ENCODE results near the gene AQP10. TPM values are rescaled to one million over a fixed set of nuclear protein-coding genes. Genes with fewer than 3 reads are reported as not detected.
A peak's percentile ranks its signal among the peaks of the same experiment; 100 is the strongest.
"Not testable (repeated sequence)": the region's sequence is repeated elsewhere in the genome, so short reads cannot be mapped to it uniquely, and the experiment has no call there.

Gene AQP10
- total RNA-seq, 4 donors from 2014 or later, result not detected

DNA sequence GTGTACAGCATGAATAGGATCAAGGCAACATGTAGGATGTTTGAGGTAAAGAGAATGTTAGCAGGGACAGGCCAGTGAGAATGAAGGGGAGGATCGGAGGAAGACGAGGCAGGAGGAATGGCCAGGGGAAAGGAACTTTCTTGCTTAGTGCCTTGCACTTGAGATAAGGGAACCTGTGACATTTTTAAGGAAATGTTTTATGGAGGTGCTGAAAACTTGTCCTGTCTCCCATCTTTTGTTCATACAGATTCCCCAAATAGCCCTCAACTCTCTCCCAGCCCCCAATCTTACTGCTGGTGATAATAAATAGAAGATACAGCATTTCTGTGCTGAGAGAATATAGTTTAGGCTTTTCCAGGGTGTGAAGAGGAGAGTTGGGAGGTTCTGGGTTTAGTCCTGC, 18.0 kb downstream of the AQP10 start:
- in situ Hi-C loops (cut with MboI; ENCODE audit: low sequenced_read_pairs in 4 of 4), result no loop called here
- H3K9me3 ChIP-seq, result no peaks in the 10 kb centered on the region
- DNase-seq (no peak), ATAC-seq (no peak)
- no peaks in the 10 kb centered on the region for H3K36me3 ChIP-seq
- intact Hi-C loops (cut with DNase I; ENCODE audit: low total_unique reads), result no loop called here
- H3K27me3 ChIP-seq, result no peaks in the 10 kb centered on the region
- TF ChIP-seq POLR2A (IDR thresholded peaks at IDR 0.05), result no peak
- TF ChIP-seq, protein P1, sequence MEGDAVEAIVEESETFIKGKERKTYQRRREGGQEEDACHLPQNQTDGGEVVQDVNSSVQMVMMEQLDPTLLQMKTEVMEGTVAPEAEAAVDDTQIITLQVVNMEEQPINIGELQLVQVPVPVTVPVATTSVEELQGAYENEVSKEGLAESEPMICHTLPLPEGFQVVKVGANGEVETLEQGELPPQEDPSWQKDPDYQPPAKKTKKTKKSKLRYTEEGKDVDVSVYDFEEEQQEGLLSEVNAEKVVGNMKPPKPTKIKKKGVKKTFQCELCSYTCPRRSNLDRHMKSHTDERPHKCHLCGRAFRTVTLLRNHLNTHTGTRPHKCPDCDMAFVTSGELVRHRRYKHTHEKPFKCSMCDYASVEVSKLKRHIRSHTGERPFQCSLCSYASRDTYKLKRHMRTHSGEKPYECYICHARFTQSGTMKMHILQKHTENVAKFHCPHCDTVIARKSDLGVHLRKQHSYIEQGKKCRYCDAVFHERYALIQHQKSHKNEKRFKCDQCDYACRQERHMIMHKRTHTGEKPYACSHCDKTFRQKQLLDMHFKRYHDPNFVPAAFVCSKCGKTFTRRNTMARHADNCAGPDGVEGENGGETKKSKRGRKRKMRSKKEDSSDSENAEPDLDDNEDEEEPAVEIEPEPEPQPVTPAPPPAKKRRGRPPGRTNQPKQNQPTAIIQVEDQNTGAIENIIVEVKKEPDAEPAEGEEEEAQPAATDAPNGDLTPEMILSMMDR (IDR thresholded peaks at IDR 0.05 in 4 of 5, conservative IDR thresholded peaks at IDR 0.05 in 1 of 5), result no peak
- H3K27ac ChIP-seq, result no peak overlapping the region
- H3K4me3 ChIP-seq, result no peak overlapping the region
- H3K4me1 ChIP-seq, result peaks cover 0 to 6% of the 10 kb centered on the region in 2 donors

DNA sequence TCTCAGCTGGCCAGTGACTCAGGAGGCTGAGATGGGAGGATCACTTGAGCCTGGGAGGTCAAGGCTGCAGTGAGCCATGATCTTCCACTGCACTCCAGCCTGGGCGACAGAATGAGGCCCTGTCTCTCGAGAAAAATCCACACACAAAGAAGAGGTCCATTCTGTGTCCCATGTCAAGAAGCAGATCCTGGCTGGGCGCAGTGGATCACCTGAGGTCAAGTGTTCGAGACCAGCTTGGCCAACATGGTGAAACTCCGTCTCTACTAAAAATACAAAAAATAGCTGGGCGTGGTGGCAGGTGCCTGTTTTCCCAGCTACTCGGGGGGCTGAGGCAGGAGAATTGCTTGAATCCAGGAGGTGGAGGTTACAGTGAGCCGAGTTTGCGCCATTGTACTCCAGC, 20.5 kb downstream of the AQP10 start:
- H3K36me3 ChIP-seq; H3K27me3 ChIP-seq; in situ Hi-C loops (cut with MboI; ENCODE audit: low sequenced_read_pairs in 4 of 4); H3K9me3 ChIP-seq; intact Hi-C loops (cut with DNase I; ENCODE audit: low total_unique reads); H3K27ac ChIP-seq; H3K4me1 ChIP-seq; ATAC-seq; H3K4me3 ChIP-seq; DNase-seq: not testable (repeated sequence)

DNA sequence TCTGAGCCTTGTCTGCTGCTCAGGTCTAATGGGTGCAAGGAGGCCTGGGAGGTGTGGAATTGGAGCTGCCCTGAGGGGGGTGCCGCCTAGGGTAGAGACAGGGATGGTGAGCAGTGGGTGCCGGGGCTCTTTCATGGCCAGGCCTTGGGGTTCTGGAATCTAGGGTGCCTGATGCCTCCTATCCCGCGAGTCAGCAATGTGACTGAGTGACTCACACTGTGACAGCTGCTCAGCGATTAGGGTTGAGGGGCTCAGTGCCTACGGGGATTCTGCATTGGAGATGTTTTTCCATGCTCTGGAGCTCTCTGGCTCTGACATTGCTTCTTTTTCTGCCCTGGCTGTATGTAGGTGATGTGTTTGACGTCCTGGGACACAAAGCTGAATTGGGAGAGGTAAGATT, 21.2 kb downstream of the AQP10 start:
- intact Hi-C loops (cut with DNase I; ENCODE audit: low total_unique reads) (no loop called here), in situ Hi-C loops (cut with MboI; ENCODE audit: low sequenced_read_pairs in 4 of 4) (no loop called here)
- H3K27me3 ChIP-seq, result no peaks in the 10 kb centered on the region
- TF ChIP-seq, protein P1 (IDR thresholded peaks at IDR 0.05 in 4 of 5, conservative IDR thresholded peaks at IDR 0.05 in 1 of 5), result no peak
- TF ChIP-seq POLR2A (IDR thresholded peaks at IDR 0.05), result no peak
- H3K4me1 ChIP-seq, result no peaks in the 10 kb centered on the region
- no peak overlapping the region for H3K27ac ChIP-seq
- H3K36me3 ChIP-seq, result no peaks in the 10 kb centered on the region
- ATAC-seq (no peak), DNase-seq (no peak)
- no peak overlapping the region for H3K4me3 ChIP-seq
- H3K9me3 ChIP-seq, result no peaks in the 10 kb centered on the region

DNA sequence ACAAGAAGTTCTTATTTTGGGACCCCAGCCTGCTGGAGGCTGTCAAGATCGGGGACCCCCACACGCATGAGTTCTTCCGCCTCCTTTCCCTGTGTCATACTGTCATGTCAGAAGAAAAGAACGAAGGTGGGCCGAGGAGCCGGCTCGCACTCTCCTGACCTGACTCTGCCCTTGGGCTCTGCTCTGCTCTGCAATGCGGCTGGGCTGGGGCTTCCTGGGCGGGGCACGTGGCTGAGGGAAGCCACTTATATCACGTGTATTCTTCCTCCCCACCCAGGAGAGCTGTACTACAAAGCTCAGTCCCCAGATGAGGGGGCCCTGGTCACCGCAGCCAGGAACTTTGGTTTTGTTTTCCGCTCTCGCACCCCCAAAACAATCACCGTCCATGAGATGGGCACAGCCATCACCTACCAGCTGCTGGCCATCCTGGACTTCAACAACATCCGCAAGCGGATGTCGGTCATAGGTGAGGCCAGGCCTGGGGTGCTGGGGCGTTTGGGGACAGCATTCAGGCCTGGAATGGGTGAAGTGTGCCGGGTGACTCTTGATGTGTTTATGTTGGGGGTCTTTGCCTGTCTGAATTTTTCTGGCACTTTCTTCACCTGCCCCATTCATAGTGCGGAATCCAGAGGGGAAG, 22.1 kb downstream of the AQP10 start:
- intact Hi-C loops (cut with DNase I; ENCODE audit: low total_unique reads) (no loop called here), in situ Hi-C loops (cut with MboI; ENCODE audit: low sequenced_read_pairs in 4 of 4) (no loop called here)
- Histone ChIP-seq H3K4me1 (no peaks in the 10 kb centered on the region), H3K9me3 (no peaks in the 10 kb centered on the region), H3K4me3 (no peak overlapping the region), H3K36me3 (no peaks in the 10 kb centered on the region), H3K27ac (no peak overlapping the region), H3K27me3 (no peaks in the 10 kb centered on the region)
- DNase-seq (no peak), ATAC-seq (no peak)
- TF ChIP-seq POLR2A (IDR thresholded peaks at IDR 0.05), result no peak
- TF ChIP-seq, protein P1 (IDR thresholded peaks at IDR 0.05 in 4 of 5, conservative IDR thresholded peaks at IDR 0.05 in 1 of 5), result no peak

DNA sequence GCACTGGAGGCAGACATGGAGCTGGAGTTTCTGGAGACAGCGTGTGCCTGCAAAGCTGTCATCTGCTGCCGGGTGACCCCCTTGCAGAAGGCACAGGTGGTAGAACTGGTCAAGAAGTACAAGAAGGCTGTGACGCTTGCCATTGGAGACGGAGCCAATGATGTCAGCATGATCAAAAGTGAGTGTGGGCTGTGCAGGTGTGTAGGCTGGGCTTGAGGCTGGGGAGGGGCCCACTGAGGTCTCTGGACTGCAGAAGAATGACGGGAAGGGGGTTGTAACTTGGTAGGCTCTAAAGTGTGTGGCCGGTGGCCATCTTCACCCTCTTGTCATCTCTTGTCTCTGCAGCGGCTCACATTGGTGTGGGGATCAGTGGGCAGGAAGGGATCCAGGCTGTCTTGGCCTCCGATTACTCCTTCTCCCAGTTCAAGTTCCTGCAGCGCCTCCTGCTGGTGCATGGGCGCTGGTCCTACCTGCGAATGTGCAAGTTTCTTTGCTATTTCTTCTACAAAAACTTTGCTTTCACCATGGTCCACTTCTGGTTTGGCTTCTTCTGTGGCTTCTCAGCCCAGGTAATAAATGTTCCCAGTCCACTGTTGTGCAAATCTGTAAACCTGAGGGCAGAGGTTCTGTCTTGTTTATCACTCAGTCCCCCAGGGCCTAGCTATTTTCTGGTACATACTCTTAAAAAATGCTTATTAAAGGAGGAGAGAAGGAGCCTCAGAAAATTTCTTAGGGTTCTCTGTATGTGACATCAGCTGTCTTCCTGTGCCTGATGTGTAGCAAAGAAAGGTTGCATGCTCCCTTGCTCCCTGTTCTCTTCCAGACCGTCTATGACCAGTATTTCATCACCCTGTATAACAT, 24.3 kb downstream of the AQP10 start:
- H3K27ac ChIP-seq, result no peak overlapping the region
- intact Hi-C loops (cut with DNase I; ENCODE audit: low total_unique reads) (loop anchor here (5.0 kb wide), 1 partner anchor 97 kb away; no protein-coding TSS in a partner anchor), in situ Hi-C loops (cut with MboI; ENCODE audit: low sequenced_read_pairs in 4 of 4) (no loop called here)
- ATAC-seq, result no peak
- no peak for TF ChIP-seq POLR2A (IDR thresholded peaks at IDR 0.05)
- TF ChIP-seq, protein P1 (IDR thresholded peaks at IDR 0.05 in 4 of 5, conservative IDR thresholded peaks at IDR 0.05 in 1 of 5), result peak in 2 of 5 experiments; percentile 31 to 35
- no peaks in the 10 kb centered on the region for H3K27me3 ChIP-seq
- no peak overlapping the region for H3K4me3 ChIP-seq
- H3K4me1 ChIP-seq, result no peaks in the 10 kb centered on the region
- no peak for DNase-seq
- no peaks in the 10 kb centered on the region for H3K9me3 ChIP-seq
- no peaks in the 10 kb centered on the region for H3K36me3 ChIP-seq

All from gastrocnemius medialis (tissue), 4 donors.